HG02588 (cell line): ENCODE results near the gene SNRNP35.
"Not testable (repeated sequence)": the region's sequence is repeated elsewhere in the genome, so short reads cannot be mapped to it uniquely, and the experiment has no call there.

ENCODE experiments used
- ATAC-seq: cut with Tn5 transposase; IDR thresholded peaks from one replicate; pipeline ENCODE4 v1.9.1; 2021; ENCODE audit warnings: mild to moderate bottlenecking, moderate library complexity; ENCODE audit not compliant: unreplicated experiment

Gene SNRNP35

DNA sequence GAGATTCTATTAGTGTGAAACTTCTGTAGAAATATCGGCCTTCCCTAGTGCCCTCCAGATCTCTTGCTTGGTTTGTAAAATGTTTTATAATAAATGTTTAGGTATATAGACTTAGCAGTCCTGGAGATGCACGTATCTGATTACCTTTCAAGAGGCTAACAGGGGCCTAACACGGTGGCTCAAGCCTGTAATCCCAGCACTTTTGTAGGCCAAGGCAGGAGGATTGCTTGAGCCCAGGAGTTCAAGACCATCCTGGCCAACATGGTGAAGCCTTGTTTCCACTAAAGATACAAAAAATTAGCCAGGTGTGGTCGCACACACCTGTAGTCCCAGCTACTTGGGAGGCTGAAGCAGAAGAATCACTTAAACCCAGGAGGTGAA is 11.6 kb upstream of the SNRNP35 start:
- no peak for ATAC-seq

DNA sequence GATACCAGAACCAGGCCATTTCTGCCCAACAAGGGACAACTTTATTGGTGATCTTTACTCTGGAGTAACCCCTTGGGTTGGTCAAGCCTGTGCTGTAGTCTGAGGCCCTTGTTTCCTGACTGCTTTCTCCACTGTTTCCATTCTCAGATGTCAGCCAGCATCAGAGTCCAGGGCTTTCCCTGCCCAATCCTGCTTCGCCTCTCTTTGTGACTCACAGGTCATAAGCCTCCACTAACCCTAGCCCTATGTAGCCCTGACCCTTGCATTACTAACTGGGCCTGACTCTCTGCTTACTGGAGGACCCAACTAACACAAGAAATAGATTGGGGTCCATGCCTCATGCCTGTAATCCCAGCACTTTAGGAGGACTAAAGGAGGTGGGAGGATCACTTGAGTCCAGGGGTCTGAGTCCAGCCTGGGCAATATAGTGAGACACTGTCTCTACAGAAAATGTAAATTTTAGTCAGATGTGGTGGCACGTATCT is 8.6 kb upstream of the SNRNP35 start:
- ATAC-seq = no peak

DNA sequence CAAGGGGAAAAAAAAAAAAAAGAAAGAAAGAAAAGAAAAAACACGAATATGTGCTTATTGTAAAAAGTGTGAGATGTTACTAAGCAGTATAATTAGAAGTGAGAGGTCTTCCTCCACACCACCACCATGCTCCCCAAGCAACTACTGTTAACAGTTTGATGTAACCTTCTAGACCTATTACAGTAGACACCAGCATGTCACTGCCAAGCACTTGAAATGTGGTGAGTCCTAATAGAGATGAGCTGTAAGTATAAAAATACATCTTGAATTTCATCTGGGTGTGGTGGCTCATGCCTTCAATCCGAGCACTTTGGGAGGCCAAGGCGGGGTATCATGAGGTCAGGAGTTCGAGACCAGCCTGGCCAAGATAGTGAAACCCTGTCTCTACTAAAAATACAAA is 8.1 kb upstream of the SNRNP35 start:
- ATAC-seq = no peak

DNA sequence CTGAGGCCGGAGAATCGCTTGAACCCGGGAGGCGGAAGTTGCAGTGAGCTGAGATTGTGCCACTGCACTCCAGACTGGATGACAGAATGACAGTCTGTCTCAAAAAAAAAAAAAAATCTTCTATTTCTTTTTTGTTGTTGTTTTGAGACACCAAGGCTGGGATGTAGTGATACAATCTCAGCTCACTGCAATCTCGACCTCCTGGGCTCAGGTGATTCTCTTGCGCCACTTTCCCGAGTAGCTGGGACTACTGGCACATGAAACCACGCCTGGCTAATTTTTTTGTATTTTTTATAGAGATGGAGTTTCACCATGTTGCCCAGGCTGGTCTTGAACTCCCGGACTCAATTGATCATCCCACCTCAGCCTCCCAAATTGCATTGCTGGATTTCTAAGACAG is 7.3 kb upstream of the SNRNP35 start:
- ATAC-seq = no peak

DNA sequence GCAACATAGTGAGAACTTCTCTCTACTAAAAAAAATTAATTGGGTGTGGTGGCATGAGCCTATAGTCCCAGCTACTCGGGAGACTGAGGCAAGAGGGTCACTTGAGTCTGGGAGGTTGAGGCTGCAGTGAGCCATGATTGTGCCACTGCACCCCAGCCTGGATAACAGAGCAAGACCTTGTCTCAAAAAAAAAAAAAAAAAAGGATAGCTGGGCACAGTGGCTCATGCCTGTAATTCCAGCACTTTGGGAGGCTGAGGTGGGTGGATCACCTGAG is 5.7 kb upstream of the SNRNP35 start:
- ATAC-seq = not testable (repeated sequence)

DNA sequence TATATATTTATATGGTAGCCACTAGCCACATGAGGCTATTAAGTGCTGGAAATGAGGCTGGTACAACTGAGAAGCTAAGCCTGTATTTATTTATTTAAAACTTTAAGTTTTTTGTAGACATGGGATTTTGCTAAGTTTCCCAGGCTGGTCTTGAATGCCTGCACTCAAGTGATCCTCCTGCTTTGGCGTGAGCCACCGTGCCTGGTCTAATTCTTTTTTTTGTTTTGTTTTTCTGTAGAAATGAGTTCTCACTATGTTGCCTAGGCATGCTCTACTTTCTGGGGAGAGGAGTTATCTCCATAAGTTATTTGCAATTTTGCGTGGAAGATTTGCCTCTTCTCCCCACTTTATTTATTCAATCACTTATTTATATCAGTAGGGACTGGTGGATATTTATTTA is 4.8 kb upstream of the SNRNP35 start:
- ATAC-seq = no peak

DNA sequence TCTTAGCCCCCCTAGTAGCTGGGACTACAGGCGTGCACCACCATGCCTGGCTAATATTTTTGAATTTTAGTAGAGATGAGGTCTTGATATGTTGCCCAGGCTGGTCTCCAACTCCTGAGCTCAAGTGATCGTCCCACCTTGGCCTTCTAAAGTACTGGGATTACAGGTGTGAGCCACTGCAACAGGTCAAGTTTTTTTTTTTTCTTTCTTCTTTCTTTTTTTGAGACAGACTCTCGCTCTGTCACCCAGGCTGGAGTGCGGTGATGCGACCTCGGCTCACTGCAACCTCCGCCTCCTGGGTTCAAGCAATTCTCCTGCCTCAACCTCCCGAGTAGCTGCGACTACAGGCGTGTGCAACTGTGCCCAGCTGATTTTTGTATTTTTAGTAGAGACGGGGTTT is 5.2 kb downstream of the SNRNP35 start:
- ATAC-seq = not testable (repeated sequence)

DNA sequence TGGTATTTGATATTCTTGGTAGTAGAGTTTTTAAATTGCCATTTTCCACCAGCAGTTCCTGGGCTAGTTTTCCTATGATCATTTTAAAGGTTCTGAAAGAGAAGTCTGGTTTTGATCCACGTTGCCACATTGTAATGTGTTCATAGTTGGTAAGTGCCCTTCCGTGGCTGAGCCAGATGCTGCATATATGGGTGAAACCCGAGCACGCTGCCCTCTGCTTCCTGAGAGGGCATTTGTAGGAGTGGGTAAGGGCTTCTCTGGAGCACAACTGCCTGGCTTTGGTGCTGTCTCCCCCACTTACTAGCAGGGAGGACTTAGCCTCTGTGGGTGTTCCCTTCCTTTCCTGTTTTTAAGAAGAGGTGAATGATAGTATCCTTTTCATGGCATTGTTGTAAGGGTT is 7.1 kb downstream of the SNRNP35 start:
- no peak for ATAC-seq

DNA sequence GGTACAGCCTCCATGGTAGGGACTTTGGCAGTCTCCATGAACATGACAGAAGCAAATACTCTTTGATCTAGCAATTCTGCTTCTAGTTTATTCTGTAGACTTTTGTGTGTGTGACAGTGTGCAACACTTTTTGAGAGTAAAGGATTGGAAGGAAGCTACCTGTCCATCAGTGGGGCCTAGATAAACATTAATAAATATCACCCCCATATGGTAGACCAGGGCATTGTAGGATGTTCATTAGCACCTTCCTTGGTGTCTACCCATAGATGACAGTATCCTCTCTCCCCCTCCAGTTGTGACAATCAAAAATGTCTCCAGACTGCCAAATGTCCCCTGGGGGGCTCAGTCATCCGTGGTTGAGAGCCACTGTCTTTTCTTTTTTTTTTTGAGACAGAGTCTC is 10.8 kb downstream of the SNRNP35 start:
- no peak for ATAC-seq

DNA sequence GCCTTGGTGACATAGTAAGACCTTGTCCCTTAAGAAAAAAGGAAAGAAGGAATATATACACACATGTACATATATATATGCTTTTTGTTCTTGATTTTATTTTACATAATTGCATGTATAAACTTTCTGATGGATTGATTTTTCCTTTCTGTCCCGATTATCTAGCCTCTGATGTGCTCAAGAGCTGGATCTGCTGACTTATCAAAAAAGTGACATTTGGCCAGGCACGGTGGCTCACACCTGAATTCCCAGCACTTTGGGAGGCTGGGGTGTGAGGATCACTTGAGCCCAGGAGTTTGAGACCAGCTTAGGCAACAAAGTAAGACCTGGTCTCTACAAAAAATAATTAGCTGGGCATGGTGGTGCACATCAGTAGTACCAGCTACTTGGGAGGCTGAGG is 12.0 kb downstream of the SNRNP35 start:
- no peak for ATAC-seq

DNA sequence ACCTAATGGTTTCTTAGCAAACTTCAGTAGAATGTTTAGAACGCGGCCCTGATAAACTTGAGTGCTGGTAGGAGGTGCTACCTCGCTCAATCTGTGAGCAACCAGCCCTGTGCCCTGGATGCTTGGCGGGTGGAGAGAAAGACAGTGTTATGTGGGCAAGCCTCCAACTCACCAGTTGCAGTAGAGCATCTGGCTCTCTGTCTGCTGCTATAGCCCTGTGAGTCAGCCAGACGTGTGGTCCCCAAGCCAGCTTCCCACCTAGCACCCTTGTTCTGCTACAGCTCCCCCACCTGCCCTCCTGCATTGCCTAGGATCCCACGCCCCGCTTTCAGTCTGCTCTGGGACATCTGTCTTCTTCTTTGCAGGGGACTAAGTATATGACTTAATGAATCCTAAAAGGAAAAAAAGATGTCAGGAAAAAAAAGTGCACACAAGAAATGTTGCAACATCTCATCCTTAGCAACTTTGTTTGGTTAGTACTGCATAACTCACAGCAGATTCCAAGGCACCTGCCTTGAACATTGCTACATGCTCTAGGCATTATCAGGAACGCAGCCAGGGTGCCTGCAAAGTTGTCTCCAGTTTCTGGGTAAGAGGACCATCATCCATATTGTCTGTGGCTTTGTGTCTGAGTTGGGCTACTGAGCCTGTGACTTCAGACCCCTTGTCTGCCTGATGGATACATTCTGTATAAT is 13.6 kb downstream of the SNRNP35 start:
- ATAC-seq = no peak

DNA sequence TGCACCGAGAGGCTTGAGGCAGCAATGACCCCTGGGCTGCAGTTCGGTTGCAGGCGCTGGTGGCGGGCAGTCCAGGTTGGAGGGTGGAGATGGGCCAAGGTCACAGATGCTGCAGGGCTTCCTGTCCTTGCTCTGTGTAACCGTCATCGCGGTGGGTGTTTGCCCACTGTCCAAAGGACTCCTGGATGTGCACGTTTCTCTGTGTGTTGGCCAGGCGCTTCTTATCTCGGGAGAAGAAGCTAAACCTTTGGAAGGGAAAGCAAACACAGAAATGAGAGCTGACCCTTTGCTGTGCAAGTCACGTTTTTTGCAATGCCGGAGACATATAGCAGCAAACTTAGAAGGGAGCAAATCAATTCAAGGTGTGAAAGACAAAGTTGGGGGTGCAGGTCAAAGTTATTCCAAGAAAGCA is 14.5 kb downstream of the SNRNP35 start:
- ATAC-seq = no peak

DNA sequence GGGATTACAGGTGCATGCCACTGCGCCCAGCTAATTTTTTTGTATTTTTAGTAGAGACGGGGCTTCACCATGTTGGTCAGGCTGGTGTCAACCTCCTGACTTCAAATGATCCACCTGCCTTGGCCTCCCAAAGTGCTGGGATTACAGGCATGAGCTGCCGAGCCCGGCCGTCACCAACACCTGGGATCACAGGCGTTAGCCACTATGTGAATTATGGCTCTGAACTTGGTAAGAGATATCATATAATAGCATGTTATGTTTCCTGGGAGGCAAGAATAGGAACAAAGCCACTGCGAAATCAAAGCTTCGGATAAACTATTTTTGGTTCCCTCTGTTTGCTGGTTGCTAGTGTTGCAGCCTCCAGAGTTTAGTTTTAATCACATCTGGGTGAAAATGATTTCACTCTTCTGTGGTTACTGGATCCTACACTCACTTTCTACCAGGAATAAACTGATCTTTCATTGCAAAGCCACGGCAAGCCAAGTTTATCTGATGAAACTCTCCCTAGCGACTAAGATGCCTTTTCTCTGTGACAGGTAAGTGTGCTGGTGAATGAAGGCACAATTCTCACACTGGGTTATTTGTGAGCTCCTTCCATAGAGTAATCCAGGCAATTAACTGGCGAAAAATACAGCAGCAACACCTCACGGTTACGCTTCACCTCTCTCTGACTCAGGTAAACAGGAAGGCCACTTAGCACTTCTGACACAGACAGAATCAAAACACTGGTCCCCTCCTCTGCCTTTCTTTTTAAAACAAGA is 16.7 kb downstream of the SNRNP35 start:
- no peak for ATAC-seq

DNA sequence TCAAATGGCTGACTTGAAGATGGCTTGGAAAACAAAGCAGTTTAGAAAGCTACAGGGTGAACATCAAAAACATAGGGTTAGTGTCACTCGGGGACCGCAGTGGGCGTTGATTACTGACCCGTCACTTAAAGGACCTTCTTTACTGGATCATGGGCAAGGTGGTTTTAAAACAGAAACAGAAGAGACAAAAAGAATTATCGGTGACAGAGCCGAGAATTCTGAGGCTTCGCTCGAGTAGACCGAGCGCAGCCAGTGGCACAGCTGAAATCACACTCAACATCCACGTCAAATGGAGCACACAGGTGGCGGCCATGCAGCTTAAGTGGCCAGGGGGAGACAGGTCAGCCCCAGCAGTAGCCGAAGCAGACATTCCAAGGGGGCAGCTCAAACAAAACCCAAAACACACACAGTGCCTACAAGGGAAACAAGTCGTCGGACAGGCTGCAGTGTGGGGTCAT is 17.3 kb downstream of the SNRNP35 start:
- ATAC-seq = no peak

DNA sequence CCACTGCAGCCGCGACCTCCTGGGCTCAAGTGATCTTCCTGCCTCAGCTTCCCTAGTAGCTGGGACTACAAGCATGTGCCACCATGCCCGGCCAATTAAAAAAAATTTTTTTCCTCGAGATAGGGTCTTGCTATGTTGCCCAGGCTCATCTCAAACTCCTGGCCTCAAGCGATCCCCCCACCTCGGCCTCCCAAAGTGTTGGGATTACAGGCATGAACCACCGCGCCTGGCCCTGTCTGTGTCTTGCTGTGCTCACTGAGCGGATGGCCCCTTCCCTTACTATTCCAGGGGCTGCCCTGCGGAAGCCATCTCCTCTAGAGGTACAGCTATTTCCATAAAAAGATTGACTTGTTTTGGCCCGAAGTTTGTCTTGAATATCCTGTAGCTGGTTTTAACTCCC is 20.1 kb downstream of the SNRNP35 start:
- no peak for ATAC-seq

DNA sequence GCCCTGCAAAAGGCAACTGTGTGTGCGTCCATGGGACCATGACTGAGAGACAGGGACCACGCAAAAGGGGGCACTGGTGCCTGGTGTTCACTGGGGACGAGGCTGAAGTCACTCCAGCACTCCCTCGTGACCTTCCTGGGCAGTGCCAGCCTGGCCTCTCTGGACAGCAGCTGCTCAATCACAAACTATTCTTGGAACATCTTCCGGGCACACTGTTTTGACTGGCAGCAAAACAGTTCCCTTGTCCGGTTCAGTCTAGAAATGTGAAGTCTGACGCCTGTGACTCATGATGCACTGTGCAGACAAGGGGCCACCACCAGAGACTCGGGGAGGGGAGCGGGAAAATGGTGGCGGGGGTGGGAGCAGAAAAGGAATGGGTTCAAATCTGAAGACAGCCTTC is 20.8 kb downstream of the SNRNP35 start:
- no peak for ATAC-seq

DNA sequence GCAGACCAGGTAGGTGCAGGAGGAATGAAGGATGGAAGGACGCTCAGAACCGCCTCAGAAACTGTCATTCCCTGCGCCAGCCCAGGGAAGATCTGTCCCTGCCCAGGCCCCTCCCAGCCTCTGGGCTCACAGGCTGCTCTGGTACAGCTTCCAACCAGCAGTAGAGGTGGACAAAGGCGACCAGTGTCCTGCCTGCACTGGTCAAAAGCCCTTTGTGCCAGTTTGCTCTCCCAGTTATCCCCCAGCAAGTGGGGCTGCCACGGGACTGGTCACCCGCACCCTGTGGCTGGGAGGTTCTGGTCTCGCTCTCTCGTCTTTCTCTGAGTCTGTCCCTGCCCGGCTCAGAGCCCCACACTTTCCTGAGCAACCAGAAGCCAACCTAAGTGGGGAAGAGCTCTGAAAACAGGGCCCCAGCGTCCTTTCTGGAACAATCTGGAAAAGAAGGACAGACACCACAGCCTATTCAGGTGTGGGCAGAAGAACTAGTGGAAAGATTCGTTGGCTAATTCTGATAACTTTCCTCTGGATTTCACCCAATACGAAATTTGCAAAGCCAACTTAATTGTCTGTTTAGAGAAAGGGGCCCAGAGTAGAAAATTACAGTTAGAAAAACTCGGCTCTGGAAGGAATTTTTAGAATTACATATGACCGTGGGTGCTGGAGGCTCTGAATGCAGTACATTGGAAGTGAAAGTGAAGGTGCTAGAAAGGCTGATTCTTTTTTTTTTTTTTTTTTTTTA is 21.7 kb downstream of the SNRNP35 start:
- no peak for ATAC-seq

DNA sequence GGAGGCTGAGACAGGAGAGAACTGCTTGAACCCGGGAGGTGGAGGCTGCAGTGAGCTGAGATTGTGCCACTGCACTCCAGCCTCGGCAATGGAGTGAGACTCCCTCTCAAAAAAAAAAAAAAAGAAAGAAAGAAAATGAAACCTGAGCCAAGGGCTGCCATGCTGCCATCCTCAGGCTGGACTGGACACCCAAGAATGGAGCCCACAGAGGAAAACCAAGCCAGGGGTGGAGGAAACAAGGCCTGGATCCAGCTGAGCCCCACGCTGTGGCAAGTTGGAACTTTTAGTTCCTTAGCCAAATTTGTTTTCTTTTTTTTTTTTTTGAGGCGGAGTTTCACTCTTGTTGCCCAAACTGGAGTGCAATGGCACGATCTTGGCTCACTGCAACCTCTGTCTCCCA is 23.3 kb downstream of the SNRNP35 start:
- ATAC-seq = not testable (repeated sequence)

DNA sequence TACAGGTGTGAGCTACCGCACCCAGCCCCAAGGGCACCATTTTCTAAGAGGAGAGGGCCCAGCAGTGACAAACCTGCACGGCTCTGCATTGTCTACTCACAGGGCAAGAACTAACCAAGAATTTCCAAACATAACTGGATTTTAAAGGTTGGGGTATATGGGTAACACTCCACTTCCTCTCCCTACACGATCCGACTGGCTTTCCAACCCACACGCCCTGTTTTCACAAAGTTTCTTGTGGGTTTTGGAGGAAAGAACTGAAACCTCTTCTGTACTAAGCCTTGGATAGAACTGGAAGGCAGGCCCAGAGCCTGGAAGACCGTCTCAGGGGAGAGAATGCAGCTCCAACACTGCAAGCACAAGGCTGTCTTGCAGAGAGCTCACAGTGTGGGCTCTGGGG is 24.9 kb downstream of the SNRNP35 start:
- ATAC-seq = no peak

DNA sequence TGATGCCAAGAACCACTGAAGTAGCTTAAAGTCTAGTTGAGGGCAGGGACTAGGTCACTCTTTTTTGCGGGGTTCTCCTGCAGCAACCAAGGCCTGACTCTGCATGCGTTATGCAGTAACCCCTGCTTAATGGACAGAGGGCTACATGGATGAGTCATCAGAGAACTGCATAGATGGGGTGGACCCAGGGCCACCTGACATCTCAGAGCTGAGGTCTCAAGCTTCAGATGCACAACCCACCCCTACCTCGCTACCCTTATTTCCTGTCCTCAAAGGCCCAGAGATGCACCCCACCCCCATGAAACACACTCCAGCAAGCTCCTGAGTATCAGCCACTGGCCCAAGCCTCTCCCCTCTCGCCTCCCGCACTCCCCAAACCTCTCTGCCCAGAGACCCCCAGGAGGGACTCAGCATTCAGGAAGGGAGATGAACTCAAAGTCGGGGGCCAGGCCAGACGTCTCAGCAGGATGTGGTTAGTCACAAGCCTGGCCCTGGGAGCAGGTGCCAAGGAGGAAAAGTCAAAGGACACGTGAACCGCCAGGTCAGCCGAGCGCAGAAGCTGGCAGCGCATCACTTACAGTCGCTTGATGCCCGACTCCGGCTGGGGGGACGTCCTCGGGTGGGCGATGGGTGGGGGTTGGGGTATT is 25.8 kb downstream of the SNRNP35 start:
- no peak for ATAC-seq

DNA sequence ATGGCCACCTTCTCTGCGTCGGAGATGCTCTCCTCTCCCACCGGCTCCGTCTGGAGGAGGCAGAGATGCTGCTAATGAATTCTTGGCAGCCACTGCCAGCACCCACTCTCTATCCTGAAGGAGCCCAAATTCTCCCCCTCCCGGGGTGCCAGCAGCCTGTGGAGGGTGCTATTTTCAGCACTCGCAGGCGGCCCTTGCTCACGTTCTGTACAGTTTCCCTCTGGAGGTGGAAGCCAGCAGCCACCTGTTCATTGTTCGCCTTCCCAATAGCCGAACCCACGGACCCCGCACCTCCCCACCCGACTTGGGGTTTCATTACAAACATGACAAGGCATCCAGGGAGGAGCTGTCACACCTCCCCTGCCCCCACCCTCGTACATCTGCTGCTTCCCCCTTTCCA is 27.8 kb downstream of the SNRNP35 start:
- ATAC-seq = no peak

DNA sequence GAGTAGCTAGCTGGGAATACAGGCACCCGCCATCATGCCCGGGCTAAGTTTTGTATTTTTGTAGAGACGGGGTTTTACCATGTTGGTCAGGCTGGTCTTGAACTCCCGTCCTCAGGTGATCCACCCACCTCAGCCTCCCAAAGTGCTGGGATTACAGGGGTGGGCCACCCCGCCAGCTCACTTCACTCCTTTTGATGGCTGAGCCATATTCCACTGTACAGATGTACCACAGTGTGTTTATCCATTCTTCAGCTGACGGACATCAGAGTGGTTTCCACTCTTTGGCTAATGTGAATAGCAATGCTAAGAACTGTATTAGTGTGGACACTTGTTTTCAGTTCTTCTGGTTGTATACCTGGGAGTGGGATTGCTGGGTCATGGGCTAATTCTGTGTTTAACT is 29.5 kb downstream of the SNRNP35 start:
- no peak for ATAC-seq
